Spleen (tissue), 11 donors: Measurements from ENCODE around the gene HMX1. TPM values are rescaled to one million over a fixed set of nuclear protein-coding genes. Genes with fewer than 3 reads are reported as not detected.

Experiments
- DNase-seq: peaks from one replicate; pipeline ENCODE4 v3.0.0-alpha.2; 2020
- H3K27ac ChIP-seq, 8 donors: fragments of 200-600 bp; sonication (generic) in 7 of 8; 1 replicate in 4 of 8; 2 replicates in 4 of 8; pipeline versions ENCODE4 v1.5.0 to v1.8.0; 2016 to 2021; ENCODE audit warnings: inconsistent platforms in 4 of 8, mild to moderate bottlenecking in 4 of 8, moderate library complexity in 1 of 8
- H3K27me3 ChIP-seq, 7 donors: fragments of 200-600 bp; sonication (generic) in 6 of 7; replicated peaks in 1 of 7; 1 replicate in 4 of 7; 2 replicates in 3 of 7; pipeline versions ENCODE4 v1.5.0 to v1.8.0; 2016 to 2021; ENCODE audit warnings: inconsistent platforms in 3 of 7, mild to moderate bottlenecking in 1 of 7
- H3K36me3 ChIP-seq, 6 donors: fragments of 200-600 bp; sonication (generic) in 5 of 6; 1 replicate in 4 of 6; 2 replicates in 2 of 6; pipeline versions ENCODE4 v1.5.0 to v1.8.0; 2016 to 2021; ENCODE audit warnings: inconsistent platforms in 2 of 6
- H3K4me1 ChIP-seq, 6 donors: fragments of 200-600 bp; sonication (generic) in 5 of 6; 1 replicate in 3 of 6; 2 replicates in 3 of 6; pipeline versions ENCODE4 v1.5.0 to v1.8.0; 2016 to 2021; ENCODE audit warnings: inconsistent platforms in 3 of 6
- H3K4me3 ChIP-seq, 8 donors: fragments of 200-600 bp; sonication (generic) in 7 of 8; 1 replicate in 4 of 8; 2 replicates in 4 of 8; pipeline versions ENCODE4 v1.5.0 to v1.8.0; 2016 to 2021; ENCODE audit warnings: inconsistent platforms in 4 of 8, mild to moderate bottlenecking in 4 of 8, moderate library complexity in 2 of 8
- H3K9me3 ChIP-seq, 8 donors: fragments of 200-600 bp; sonication (generic) in 7 of 8; 1 replicate in 4 of 8; 2 replicates in 4 of 8; pipeline versions ENCODE4 v1.5.0 to v1.8.0; 2016 to 2021; ENCODE audit warnings: inconsistent platforms in 4 of 8
- CTCF ChIP-seq, 11 experiments: fragments of 200-600 bp in 7 of 11; fragments of 450-650 bp in 4 of 11; sonication (generic) in 4 of 11; IDR thresholded peaks in 8 of 11; conservative IDR thresholded peaks in 3 of 11; 1 replicate in 7 of 11; 2 replicates in 4 of 11; pipeline versions ENCODE4 v1.4.0 to v1.8.0; 2016 to 2021; ENCODE audit warnings: antibody characterized with exemption in 11 of 11, inconsistent platforms in 4 of 11, mild to moderate bottlenecking in 1 of 11
- POLR2A ChIP-seq, 3 donors: fragments of 450-650 bp; IDR thresholded peaks; one replicate each; pipeline ENCODE4 v1.5.1; 2017; ENCODE audit warnings: antibody characterized with exemption in 3 of 3, mild to moderate bottlenecking in 1 of 3
- POLR2AphosphoS5 ChIP-seq, 3 donors: sonication (generic); formaldehyde crosslinking; IDR thresholded peaks; one replicate each; pipeline ENCODE4 v1.5.1; 2017; ENCODE audit warnings: antibody characterized with exemption in 3 of 3
- WGBS, 5 donors: extraction: QIAGEN DNeasy Blood & Tissue Kit in 3 of 5; methylation state at CpG; one replicate each; pipeline versions ENCODE4 v1.1.5 to v1.1.7; 2013 to 2018; 5-methylcytosine and 5-hydroxymethylcytosine counted together
- intact Hi-C: fragments of 100-400 bp; cut with DNase I; formaldehyde crosslinking; loops from one replicate; pipeline ENCODE4 v1.15.0; 2023; ENCODE audit warnings: low total_unique reads
- polyA plus RNA-seq, 3 donors: library from polyadenylated mRNA; stranded (reverse); fragments of 200-250 nt; gene quantifications; one replicate each; pipeline ENCODE4 v1.2.1, GENCODE V29; 2013
- total RNA-seq, 7 donors: library from RNA; depleted of rRNA in 3 of 7; stranded (reverse); fragments of >200 nt in 3 of 7; fragmentation: NEBNext Ultra II Directional in 4 of 7; extraction: Animal tissue kit (Norgen Biotek cat#: 25700) in 4 of 7; gene quantifications; one replicate each; pipeline versions ENCODE4 v1.1.0 to v1.2.1, GENCODE V29; 2016 to 2021
- donor health status: healthy with polysubstance abuse.
- donor health status: DM: no; HTN: no; CAD: no; lungs with moderate emphysema.
- donor health status: DM: no; HTN: no; CAD: no.
- donor health status: Bipolar disorder and iron deficiency.
- donor health status: healthy.
- donor health status: DM: no; HTN: no; CAD: no.
- donor health status: DM: yes; HTN: yes; CAD: no.

HMX1 gene
- total and polyA plus RNA-seq, 10 donors, result not detected

GRCh38 chr4:8910100-8910821, 38.6 kb upstream of the HMX1 start:
- intact Hi-C loops, result loop anchor here (10.0 kb wide), 1 partner anchor 305 kb away; no protein-coding TSS in a partner anchor
- Histone ChIP-seq H3K36me3 (no peaks in the 10 kb centered on the region), H3K27ac (no peak overlapping the region), H3K9me3 (no peaks in the 10 kb centered on the region), H3K4me1 (no peaks in the 10 kb centered on the region), H3K27me3 (peaks cover 0 to 42% (median 0%) of the 10 kb centered on the region in 7 donors), H3K4me3 (no peak overlapping the region)
- 77 to 89% (median 80%) methylated on average over 29 to 30 of the region's 30 CpGs for WGBS, 5 donors
- DNase-seq, result peak; percentile 55
- no peak for TF ChIP-seq POLR2A (IDR thresholded peaks at IDR 0.05)
- TF ChIP-seq CTCF (IDR thresholded peaks at IDR 0.05 in 8 of 11, conservative IDR thresholded peaks at IDR 0.05 in 3 of 11), result no peak
- TF ChIP-seq POLR2AphosphoS5 (IDR thresholded peaks at IDR 0.05), result no peak

GRCh38 chr4:8909548-8909947, 37.9 kb upstream of the HMX1 start:
- no peaks in the 10 kb centered on the region for H3K9me3 ChIP-seq
- H3K27me3 ChIP-seq, result peaks cover 0 to 43% (median 0%) of the 10 kb centered on the region in 7 donors
- intact Hi-C loops, result no loop called here
- H3K4me3 ChIP-seq, result no peak overlapping the region
- no peak for DNase-seq
- H3K27ac ChIP-seq, result no peak overlapping the region
- no peaks in the 10 kb centered on the region for H3K36me3 ChIP-seq
- WGBS, 5 donors, result 43 to 46% (median 45%) methylated on average over 9 of the region's 9 CpGs
- no peaks in the 10 kb centered on the region for H3K4me1 ChIP-seq
- no peak for TF ChIP-seq POLR2AphosphoS5 (IDR thresholded peaks at IDR 0.05)
- no peak for TF ChIP-seq POLR2A (IDR thresholded peaks at IDR 0.05)
- TF ChIP-seq CTCF (IDR thresholded peaks at IDR 0.05 in 8 of 11, conservative IDR thresholded peaks at IDR 0.05 in 3 of 11), result no peak

GRCh38 chr4:8908206-8908893, 36.7 kb upstream of the HMX1 start:
- intact Hi-C loops, result no loop called here
- no peak for TF ChIP-seq POLR2AphosphoS5 (IDR thresholded peaks at IDR 0.05)
- TF ChIP-seq CTCF (IDR thresholded peaks at IDR 0.05 in 8 of 11, conservative IDR thresholded peaks at IDR 0.05 in 3 of 11), result no peak
- H3K4me3 ChIP-seq, result no peak overlapping the region
- H3K4me1 ChIP-seq, result no peaks in the 10 kb centered on the region
- H3K27ac ChIP-seq, result no peak overlapping the region
- peak; percentile 72 for DNase-seq
- WGBS, 5 donors, result 78 to 86% (median 81%) methylated on average over 17 to 34 of the region's 34 CpGs
- H3K9me3 ChIP-seq, result peaks cover 0 to 4% (median 0%) of the 10 kb centered on the region in 8 donors
- no peaks in the 10 kb centered on the region for H3K36me3 ChIP-seq
- peaks cover 0 to 46% (median 0%) of the 10 kb centered on the region in 7 donors for H3K27me3 ChIP-seq

- H3K27ac ChIP-seq, result no peak overlapping the region
- intact Hi-C loops, result no loop called here
- peak; percentile 59 for DNase-seq
These were observed 36.1 kb upstream of the HMX1 start for GRCh38 chr4:8907596-8908205.

More at GRCh38 chr4:8907596-8908205, 36.1 kb upstream of the HMX1 start:
- TF ChIP-seq POLR2A (IDR thresholded peaks at IDR 0.05) (no peak), POLR2AphosphoS5 (IDR thresholded peaks at IDR 0.05) (no peak), CTCF (IDR thresholded peaks at IDR 0.05 in 8 of 11, conservative IDR thresholded peaks at IDR 0.05 in 3 of 11) (no peak)
- Histone ChIP-seq H3K36me3 (no peaks in the 10 kb centered on the region), H3K9me3 (peaks cover 0 to 10% (median 2%) of the 10 kb centered on the region in 8 donors), H3K4me1 (no peaks in the 10 kb centered on the region), H3K27me3 (peaks cover 0 to 46% (median 0%) of the 10 kb centered on the region in 7 donors), H3K4me3 (no peak overlapping the region)
- WGBS, 5 donors, result 81 to 88% (median 86%) methylated on average over 9 to 14 of the region's 14 CpGs
